Measurements from ENCODE around the gene DGCR2. TPM values are rescaled to one million over a fixed set of nuclear protein-coding genes. Genes with fewer than 3 reads are reported as not detected.

Gene DGCR2
- total RNA-seq, 4 donors from 2014 or later = 44.1 to 76.5 (median 56.3) TPM

GRCh38 chr22:19067696-19068348, 54.4 kb downstream of the DGCR2 start:
- H3K9me3 ChIP-seq = no peaks in the 10 kb centered on the region
- H3K4me1 ChIP-seq = peaks cover 0 to under 1% (median 0%) of the 10 kb centered on the region in 3 donors
- no peaks in the 10 kb centered on the region for H3K27me3 ChIP-seq
- no peak for ATAC-seq
- peaks cover 0 to 84% of the 10 kb centered on the region in 2 donors for H3K36me3 ChIP-seq
- TF ChIP-seq POLR2A (IDR thresholded peaks at IDR 0.05) (no peak), POLR2AphosphoS5 (IDR thresholded peaks at IDR 0.05) (no peak), EP300 (IDR thresholded peaks at IDR 0.05) (no peak), CTCF (IDR thresholded peaks at IDR 0.05) (no peak)
- 75 to 78% methylated on average over 1 to 4 of the region's 21 CpGs for WGBS, 2 donors (ENCODE audit: low coverage in 1 of 2)
- no peak overlapping the region for H3K4me3 ChIP-seq
- H3K27ac ChIP-seq = no peak overlapping the region

DNA sequence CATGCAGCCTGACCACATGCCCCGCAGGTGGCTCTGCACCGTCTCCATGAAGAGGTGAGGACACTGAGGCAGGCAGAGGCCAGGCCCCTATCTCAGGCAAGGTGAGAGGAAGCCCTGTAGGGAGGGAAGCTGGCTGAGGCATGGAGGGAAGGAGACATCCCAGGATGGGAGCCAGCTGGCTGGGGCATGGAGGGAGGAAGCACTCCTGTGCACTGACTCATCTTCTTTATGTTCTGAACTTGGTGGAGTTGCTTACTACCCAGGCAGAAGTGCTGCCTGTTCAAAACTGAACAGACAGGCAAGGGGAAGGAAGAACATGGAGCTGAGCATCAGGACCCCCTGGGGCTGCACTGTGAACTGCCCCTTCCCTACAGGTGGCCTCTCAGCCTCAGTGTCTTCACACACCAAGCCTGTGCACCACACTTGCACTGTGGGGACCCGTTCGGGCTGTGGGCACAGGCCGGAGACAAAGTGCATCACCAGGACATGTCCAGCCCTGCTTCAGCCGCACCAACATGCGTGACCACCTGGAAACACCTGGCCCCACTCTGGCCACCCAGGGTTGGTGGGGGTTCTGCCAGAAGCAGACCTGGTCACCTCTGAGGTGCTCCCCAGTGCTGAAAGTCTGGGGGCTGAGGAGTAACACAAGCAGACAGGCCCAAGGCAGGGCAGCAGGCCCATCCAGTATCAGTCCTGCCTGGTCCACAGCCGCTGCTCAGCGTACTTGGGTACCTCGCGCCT, 55.5 kb downstream of the DGCR2 start:
- no peak for TF ChIP-seq CTCF (IDR thresholded peaks at IDR 0.05)
- no peak for TF ChIP-seq POLR2AphosphoS5 (IDR thresholded peaks at IDR 0.05)
- no peak for TF ChIP-seq EP300 (IDR thresholded peaks at IDR 0.05)
- TF ChIP-seq POLR2A (IDR thresholded peaks at IDR 0.05) = no peak
- 93 to 100% methylated on average over 6 to 10 of the region's 11 CpGs for WGBS, 2 donors (ENCODE audit: low coverage in 1 of 2)
- Histone ChIP-seq H3K27me3 (no peaks in the 10 kb centered on the region), H3K4me1 (no peaks in the 10 kb centered on the region), H3K27ac (no peak overlapping the region), H3K36me3 (peaks cover 0 to 95% of the 10 kb centered on the region in 2 donors), H3K4me3 (no peak overlapping the region), H3K9me3 (no peaks in the 10 kb centered on the region)
- no peak for ATAC-seq

DNA sequence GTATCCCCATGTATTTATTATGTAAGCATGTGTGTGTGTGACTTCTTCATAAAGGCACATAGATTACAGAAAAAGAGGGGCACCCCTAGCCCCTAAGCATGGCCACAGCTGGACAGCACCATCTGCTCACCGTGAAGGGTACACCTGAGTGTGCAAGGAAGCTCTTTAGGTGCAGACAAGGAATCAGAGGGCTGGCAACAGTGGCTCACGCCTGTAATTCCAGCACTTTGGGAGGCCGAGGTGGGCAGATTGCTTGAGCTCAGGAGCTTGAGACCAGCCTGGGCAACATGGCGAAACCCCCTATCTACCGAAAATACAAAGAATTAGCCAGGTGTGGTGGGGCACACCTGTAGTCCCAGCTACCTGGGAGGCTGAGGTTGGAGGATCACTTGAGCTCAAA, 56.3 kb downstream of the DGCR2 start:
- no peak for ATAC-seq
- H3K36me3 ChIP-seq = peaks cover 0 to 98% of the 10 kb centered on the region in 2 donors

DNA sequence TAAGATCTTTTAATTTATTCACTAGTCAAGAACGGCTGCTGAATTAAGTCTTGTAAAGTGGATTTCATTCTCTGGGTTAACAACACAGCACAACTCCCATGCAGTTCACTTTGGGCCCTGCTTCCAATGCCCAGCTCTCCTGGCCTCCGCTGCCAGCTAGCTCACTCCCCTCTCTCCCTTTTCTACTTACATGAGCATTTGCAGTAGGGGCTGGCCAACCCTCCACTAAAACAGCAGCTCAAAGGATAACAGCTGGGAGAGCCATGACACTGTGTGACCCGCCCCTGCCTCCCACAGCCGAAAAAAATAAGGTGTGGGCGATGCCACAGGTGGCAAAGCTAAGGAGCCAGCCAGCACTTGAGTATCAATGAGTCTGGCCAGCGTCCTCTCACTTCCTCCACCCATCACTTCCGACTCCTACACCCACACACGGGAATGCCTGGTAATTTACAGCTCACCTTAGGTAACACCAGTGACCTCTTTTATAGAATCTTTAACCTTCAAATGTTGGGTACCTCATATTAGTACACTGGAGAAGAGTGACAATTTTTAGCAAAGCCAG, 56.8 kb downstream of the DGCR2 start:
- Histone ChIP-seq H3K27ac (no peak overlapping the region), H3K4me3 (no peak overlapping the region), H3K4me1 (no peaks in the 10 kb centered on the region), H3K9me3 (no peaks in the 10 kb centered on the region), H3K27me3 (no peaks in the 10 kb centered on the region), H3K36me3 (peaks cover 0 to 99% of the 10 kb centered on the region in 2 donors)
- no peak for ATAC-seq
- TF ChIP-seq EP300 (IDR thresholded peaks at IDR 0.05) (no peak), CTCF (IDR thresholded peaks at IDR 0.05) (no peak), POLR2AphosphoS5 (IDR thresholded peaks at IDR 0.05) (no peak), POLR2A (IDR thresholded peaks at IDR 0.05) (no peak)
- 83 to 91% methylated on average over 5 to 7 of the region's 8 CpGs for WGBS, 2 donors (ENCODE audit: low coverage in 1 of 2)

More for the DNA sequence above, 56.3 kb downstream of the DGCR2 start:
- Histone ChIP-seq H3K4me3 (no peak overlapping the region), H3K27me3 (no peaks in the 10 kb centered on the region), H3K9me3 (no peaks in the 10 kb centered on the region), H3K4me1 (no peaks in the 10 kb centered on the region), H3K27ac (no peak overlapping the region)
- WGBS, 2 donors (ENCODE audit: low coverage in 1 of 2) = 92 to 97% methylated on average over 2 to 5 of the region's 5 CpGs
- no peak for TF ChIP-seq POLR2AphosphoS5 (IDR thresholded peaks at IDR 0.05)
- TF ChIP-seq CTCF (IDR thresholded peaks at IDR 0.05) = no peak
- TF ChIP-seq EP300 (IDR thresholded peaks at IDR 0.05) = no peak
- TF ChIP-seq POLR2A (IDR thresholded peaks at IDR 0.05) = no peak
